GM21786 (cell line): ENCODE data around the gene CNOT9.

Source experiments
- ATAC-seq: cut with Tn5 transposase; IDR thresholded peaks from one replicate; pipeline ENCODE4 v1.9.1; 2021; ENCODE audit not compliant: unreplicated experiment

Gene CNOT9

GRCh38 chr2:218643751-218644310, 75.2 kb downstream of the CNOT9 start:
- no peak for ATAC-seq

- ATAC-seq, result no peak
Observed at GRCh38 chr2:218644721-218645120, 76.1 kb downstream of the CNOT9 start.

- ATAC-seq, result peak; percentile 85
Observed at GRCh38 chr2:218645126-218645525, 76.5 kb downstream of the CNOT9 start.
